Cardiac muscle cell (in vitro differentiated cells and primary cell): ENCODE data around the gene SEC16A. TPM values are rescaled to one million over a fixed set of nuclear protein-coding genes. Genes with fewer than 3 reads are reported as not detected.

Source experiments
- DNase-seq, 2 donors: peaks; one replicate each; pipeline versions ENCODE4 v3.0.0 to v3.0.0-alpha.2; 2010 to 2017; ENCODE audit warnings: low read depth in 1 of 2, low spot score in 1 of 2
- H3K27ac ChIP-seq: fragments of 200-600 bp; sonication (generic); 2 replicates; pipeline ENCODE4 v1.5.1; 2016
- H3K27me3 ChIP-seq: fragments of 200-600 bp; sonication (generic); 2 replicates; pipeline ENCODE4 v1.6.0; 2016; ENCODE audit warnings: control low read depth
- H3K36me3 ChIP-seq: fragments of 200-600 bp; sonication (generic); 2 replicates; pipeline ENCODE4 v1.5.1; 2016; ENCODE audit warnings: control low read depth
- H3K4me1 ChIP-seq: fragments of 200-600 bp; sonication (generic); 2 replicates; pipeline ENCODE4 v1.8.1; 2017; ENCODE audit warnings: low read depth, mild to moderate bottlenecking, mixed run types
- H3K4me3 ChIP-seq: fragments of 200-600 bp; sonication (generic); 2 replicates; pipeline ENCODE4 v1.5.1; 2016; ENCODE audit warnings: mild to moderate bottlenecking
- H3K9me3 ChIP-seq: fragments of 200-600 bp; sonication (generic); 2 replicates; pipeline ENCODE4 v1.5.1; 2017; ENCODE audit warnings: low read depth, mild to moderate bottlenecking, control low read depth
- polyA plus RNA-seq: library from polyadenylated mRNA; unstranded; fragments of >200 nt; fragmentation: Nextera tagmentation; extraction: Ambion mirVana; gene quantifications from 2 replicates; pipeline ENCODE4 v1.2.1, GENCODE V29; 2016
- total RNA-seq: library from RNA; depleted of rRNA; stranded (reverse); fragments of >200 nt; gene quantifications from 2 replicates; pipeline ENCODE4 v1.2.3, GENCODE V29; 2016
- TF ChIP-seq, protein P1 (sequence below): IDR thresholded peaks from 2 replicates; pipeline ENCODE4 v1.5.1; 2012; ENCODE audit warnings: low read depth, mild to moderate bottlenecking, low read length

SEC16A gene
- total and polyA plus RNA-seq, 2 experiments from 2014 or later = 32.3 to 39.5 TPM

DNA sequence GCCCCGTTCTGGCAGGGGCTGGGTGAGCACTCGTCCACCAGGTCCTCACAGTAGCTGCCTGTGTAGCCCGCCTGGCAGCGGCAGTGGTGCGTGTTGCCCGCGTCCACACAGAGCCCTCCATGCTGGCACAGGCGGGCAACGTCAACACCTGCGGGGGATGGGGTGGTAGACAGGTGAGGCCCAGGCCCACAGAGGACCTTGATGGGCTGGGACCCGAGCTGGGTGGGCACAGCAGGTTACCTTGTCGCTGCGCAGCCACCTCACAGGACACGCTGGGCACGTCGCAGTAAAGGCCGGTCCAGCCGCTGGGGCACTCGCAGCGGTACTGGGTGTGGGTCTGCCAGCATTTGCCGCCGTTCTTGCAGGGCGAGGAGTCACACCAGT lies 25.1 kb upstream of the SEC16A start:
- no peaks in the 10 kb centered on the region for H3K9me3 ChIP-seq
- TF ChIP-seq, protein P1, sequence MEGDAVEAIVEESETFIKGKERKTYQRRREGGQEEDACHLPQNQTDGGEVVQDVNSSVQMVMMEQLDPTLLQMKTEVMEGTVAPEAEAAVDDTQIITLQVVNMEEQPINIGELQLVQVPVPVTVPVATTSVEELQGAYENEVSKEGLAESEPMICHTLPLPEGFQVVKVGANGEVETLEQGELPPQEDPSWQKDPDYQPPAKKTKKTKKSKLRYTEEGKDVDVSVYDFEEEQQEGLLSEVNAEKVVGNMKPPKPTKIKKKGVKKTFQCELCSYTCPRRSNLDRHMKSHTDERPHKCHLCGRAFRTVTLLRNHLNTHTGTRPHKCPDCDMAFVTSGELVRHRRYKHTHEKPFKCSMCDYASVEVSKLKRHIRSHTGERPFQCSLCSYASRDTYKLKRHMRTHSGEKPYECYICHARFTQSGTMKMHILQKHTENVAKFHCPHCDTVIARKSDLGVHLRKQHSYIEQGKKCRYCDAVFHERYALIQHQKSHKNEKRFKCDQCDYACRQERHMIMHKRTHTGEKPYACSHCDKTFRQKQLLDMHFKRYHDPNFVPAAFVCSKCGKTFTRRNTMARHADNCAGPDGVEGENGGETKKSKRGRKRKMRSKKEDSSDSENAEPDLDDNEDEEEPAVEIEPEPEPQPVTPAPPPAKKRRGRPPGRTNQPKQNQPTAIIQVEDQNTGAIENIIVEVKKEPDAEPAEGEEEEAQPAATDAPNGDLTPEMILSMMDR = no peak
- no peaks in the 10 kb centered on the region for H3K27me3 ChIP-seq
- peaks cover 13% of the 10 kb centered on the region for H3K36me3 ChIP-seq
- no peak overlapping the region for H3K4me3 ChIP-seq
- no peaks in the 10 kb centered on the region for H3K4me1 ChIP-seq
- H3K27ac ChIP-seq = no peak overlapping the region
- DNase-seq = no peak

DNA sequence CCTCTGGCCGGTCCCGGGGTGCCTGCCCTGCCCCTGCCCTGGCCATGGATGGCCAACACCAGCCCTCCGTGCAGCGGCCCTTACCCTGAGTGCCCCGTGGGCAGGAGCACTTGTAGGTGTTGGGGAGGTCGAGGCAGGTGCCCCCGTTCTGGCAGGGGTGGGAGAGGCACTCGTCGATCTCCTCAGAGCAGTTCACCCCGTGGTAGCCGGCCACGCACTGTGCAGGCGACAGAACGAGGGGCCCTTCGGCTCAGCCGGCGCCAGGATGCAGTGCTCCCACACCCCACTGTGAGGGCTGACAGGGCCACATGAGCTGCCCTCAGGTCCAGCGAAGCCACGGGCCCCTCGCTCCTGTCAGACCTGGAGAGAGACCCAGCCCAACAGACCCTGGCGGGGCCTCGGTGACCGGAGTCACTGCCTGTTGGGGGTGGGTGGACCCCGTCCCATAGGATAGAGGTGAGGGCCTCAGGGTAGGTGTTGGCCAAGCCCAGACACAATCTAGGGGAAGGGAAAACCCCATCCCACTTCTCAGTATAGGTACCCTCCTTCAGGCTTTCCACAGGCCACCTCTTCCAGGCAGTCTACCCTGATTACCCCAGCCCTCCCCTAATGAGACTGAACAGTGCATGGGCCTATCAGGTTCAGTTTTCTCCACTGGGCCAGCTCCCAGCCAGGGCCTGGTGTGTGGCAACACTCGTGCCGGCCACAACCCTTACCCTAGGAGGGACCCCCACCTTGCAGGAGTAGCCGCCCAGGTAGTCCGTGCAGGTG lies 24.6 kb upstream of the SEC16A start:
- DNase-seq = no peak
- H3K4me1 ChIP-seq = no peaks in the 10 kb centered on the region
- no peaks in the 10 kb centered on the region for H3K27me3 ChIP-seq
- TF ChIP-seq, protein P1 = no peak
- H3K36me3 ChIP-seq = peaks cover 13% of the 10 kb centered on the region
- H3K27ac ChIP-seq = no peak overlapping the region
- no peak overlapping the region for H3K4me3 ChIP-seq
- H3K9me3 ChIP-seq = no peaks in the 10 kb centered on the region

DNA sequence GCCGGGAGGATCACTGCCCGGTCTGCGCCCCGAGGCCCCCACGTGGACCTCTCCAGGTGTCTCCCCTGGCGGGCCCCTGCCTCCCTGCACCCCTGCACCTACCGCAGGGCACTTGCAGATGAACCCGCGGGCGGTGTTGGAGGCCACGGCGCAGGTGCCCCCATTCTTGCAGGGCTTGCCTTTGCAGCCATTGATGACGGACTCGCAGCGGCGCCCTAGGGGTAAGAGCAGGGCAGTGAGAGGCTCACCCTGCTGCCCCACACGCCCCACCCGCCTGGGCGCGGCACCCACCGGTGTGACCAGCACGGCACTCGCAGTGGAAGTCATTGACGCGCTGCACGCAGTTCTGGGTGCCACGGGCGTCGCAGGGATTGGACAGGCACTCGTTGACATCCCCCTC lies 23.6 kb upstream of the SEC16A start:
- H3K27me3 ChIP-seq = no peaks in the 10 kb centered on the region
- TF ChIP-seq, protein P1 = no peak

DNA sequence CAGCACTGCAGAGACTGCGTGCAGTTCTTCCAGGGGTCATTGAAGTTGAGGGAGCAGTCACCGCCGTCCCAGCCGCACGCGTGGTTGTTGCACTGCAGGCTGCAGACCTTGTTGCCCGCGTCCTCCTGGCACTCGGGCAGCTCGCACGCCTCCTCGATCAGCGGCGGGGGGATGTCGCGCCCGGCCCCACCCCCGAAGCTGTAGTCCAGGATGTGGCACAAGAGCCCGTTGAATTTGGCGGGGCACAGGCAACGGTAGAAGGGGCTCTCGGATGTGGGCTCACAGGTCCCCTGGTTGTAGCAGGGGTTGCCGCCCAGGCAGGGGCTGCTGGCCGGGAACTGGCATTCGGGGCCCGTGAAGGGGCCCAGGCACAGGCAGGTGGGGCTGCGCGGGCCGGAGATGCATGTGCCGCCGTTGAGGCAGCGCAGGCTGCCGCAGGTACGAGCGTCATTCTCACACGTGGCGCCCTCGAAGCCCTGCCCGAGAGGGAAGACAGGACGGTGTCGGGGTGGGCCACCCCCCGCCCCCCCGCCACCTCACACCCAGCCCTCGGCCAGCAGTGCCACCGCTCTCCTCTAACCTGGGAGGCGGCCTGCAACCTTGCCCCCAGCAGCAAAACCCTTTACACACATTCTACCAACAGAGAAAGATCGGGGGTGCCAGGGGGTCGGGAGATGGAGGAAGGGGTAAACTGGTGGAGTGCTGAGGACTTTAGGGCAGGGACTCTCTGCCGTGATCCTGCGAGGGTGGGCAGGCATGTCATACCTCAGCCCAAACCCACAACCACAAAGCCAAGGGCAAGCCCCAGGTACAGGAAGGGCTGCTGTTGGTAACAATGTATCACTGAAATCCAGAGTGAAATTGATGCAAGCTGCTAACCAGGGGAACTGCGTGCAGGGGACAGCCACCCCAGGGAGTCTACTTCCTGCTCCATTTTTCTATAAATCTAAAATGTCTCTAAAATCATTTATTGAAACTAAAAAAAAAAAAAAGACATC lies 22.9 kb upstream of the SEC16A start:
- Histone ChIP-seq H3K4me1 (no peaks in the 10 kb centered on the region), H3K9me3 (no peaks in the 10 kb centered on the region), H3K4me3 (no peak overlapping the region), H3K27me3 (no peaks in the 10 kb centered on the region), H3K27ac (no peak overlapping the region), H3K36me3 (peaks cover 15% of the 10 kb centered on the region)
- no peak for DNase-seq
- TF ChIP-seq, protein P1 = no peak

More for the DNA sequence above, 23.6 kb upstream of the SEC16A start:
- no peaks in the 10 kb centered on the region for H3K4me1 ChIP-seq
- H3K4me3 ChIP-seq = no peak overlapping the region
- H3K9me3 ChIP-seq = no peaks in the 10 kb centered on the region
- no peak for DNase-seq
- H3K27ac ChIP-seq = no peak overlapping the region
- peaks cover 13% of the 10 kb centered on the region for H3K36me3 ChIP-seq

DNA sequence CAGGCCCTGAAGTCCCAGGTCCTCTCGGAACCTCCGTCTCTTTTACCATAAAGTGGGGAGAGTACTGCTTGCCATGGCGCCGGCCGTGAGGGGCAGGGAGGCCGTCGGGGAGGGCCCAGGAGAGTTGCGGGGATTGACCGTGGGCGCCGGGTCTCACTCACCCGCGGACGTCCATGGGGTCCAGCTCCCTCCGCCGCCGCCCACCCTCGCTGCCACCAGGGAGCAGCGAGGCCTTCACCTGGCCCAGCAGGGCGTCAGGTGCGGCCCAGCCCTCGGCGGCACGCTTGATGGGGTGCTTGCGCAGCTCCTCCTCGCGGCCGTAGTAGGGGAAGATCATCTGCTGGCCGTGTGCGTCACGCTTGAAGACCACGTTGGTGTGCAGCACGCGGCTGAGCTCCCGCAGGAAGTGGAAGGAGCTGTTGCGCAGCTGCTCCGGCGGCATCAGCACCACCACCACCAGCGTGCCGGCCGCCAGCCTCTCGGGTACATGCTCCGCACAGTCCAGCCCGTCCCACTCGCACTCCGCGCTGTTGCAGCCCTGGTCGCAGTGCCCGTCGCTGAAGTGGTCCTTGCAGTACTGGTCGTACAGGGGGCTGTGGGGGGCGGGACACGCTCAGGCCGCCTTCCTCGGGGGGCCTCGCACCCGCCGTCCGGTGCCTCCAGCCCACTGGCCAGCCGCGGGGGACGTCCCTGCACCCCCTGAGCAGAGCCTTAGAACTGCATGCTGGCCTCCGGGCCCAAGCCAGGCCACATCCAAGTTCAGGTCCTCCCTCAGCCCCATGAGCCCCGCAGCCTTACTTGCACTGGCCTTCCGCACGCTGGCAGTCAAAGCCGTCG lies 21.9 kb upstream of the SEC16A start:
- TF ChIP-seq, protein P1 = no peak
- peaks cover 20% of the 10 kb centered on the region for H3K36me3 ChIP-seq
- H3K9me3 ChIP-seq = no peaks in the 10 kb centered on the region
- H3K27me3 ChIP-seq = no peaks in the 10 kb centered on the region
- H3K27ac ChIP-seq = no peak overlapping the region
- no peak overlapping the region for H3K4me3 ChIP-seq
- DNase-seq = no peak
- no peaks in the 10 kb centered on the region for H3K4me1 ChIP-seq
